ENCODE measurements around the gene IL2. TPM values are rescaled to one million over a fixed set of nuclear protein-coding genes. Genes with fewer than 3 reads are reported as not detected.

IL2 gene
- total RNA-seq, 1 donor from 2014 or later: not detected

GRCh38 chr4:122476126-122476525 is 19.6 kb upstream of the IL2 start:
- Histone ChIP-seq H3K4me3 (ENCODE audit: low read length in 3 of 3) (no peak overlapping the region), H3K4me1 (ENCODE audit: control insufficient read depth in 3 of 3, insufficient read depth in 3 of 3, low read length in 3 of 3) (no peaks in the 10 kb centered on the region), H3K9ac (ENCODE audit: low read depth in 1 of 3, low read length in 3 of 3) (no peak overlapping the region), H3K27ac (ENCODE audit: low read depth, low read length) (no peak overlapping the region), H3K9me3 (ENCODE audit: control insufficient read depth in 3 of 3, low read length in 3 of 3) (no peaks in the 10 kb centered on the region), H3K27me3 (ENCODE audit: control insufficient read depth in 3 of 3, insufficient read depth in 3 of 3, low read length in 3 of 3) (no peaks in the 10 kb centered on the region), H3K36me3 (ENCODE audit: control insufficient read depth in 3 of 3, insufficient read depth in 3 of 3, low read length in 3 of 3) (no peaks in the 10 kb centered on the region)

DNA sequence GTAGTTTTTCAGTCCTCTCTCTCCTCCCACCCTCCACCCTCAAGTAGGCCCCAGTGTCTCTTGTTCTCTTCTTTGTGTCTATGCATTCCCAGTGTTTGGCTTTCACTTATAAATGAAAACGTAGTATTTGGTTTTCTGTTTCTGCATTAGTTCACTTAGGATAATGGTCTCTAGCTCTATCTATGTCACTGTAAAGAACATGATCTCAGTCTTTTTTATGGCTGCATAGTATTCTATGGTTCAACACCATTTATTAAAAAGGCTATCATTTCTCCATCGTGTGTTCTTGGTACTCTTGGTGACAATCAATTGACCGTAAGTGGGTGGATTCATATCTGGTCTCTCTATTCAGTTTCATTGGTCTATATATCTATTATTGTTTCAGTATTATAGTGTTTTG is 18.7 kb upstream of the IL2 start:
- Histone ChIP-seq H3K36me3 (ENCODE audit: control insufficient read depth in 3 of 3, insufficient read depth in 3 of 3, low read length in 3 of 3) (no peaks in the 10 kb centered on the region), H3K9me3 (ENCODE audit: control insufficient read depth in 3 of 3, low read length in 3 of 3) (no peaks in the 10 kb centered on the region), H3K27me3 (ENCODE audit: control insufficient read depth in 3 of 3, insufficient read depth in 3 of 3, low read length in 3 of 3) (no peaks in the 10 kb centered on the region), H3K9ac (ENCODE audit: low read depth in 1 of 3, low read length in 3 of 3) (no peak overlapping the region), H3K27ac (ENCODE audit: low read depth, low read length) (no peak overlapping the region), H3K4me3 (ENCODE audit: low read length in 3 of 3) (no peak overlapping the region), H3K4me1 (ENCODE audit: control insufficient read depth in 3 of 3, insufficient read depth in 3 of 3, low read length in 3 of 3) (no peaks in the 10 kb centered on the region)

GRCh38 chr4:122469457-122469856 is 12.9 kb upstream of the IL2 start:
- Histone ChIP-seq H3K27ac (ENCODE audit: low read depth, low read length) (no peak overlapping the region), H3K36me3 (ENCODE audit: control insufficient read depth in 3 of 3, insufficient read depth in 3 of 3, low read length in 3 of 3) (no peaks in the 10 kb centered on the region), H3K27me3 (ENCODE audit: control insufficient read depth in 3 of 3, insufficient read depth in 3 of 3, low read length in 3 of 3) (no peaks in the 10 kb centered on the region), H3K4me3 (ENCODE audit: low read length in 3 of 3) (no peak overlapping the region), H3K9ac (ENCODE audit: low read depth in 1 of 3, low read length in 3 of 3) (no peak overlapping the region), H3K4me1 (ENCODE audit: control insufficient read depth in 3 of 3, insufficient read depth in 3 of 3, low read length in 3 of 3) (no peaks in the 10 kb centered on the region), H3K9me3 (ENCODE audit: control insufficient read depth in 3 of 3, low read length in 3 of 3) (no peaks in the 10 kb centered on the region)

DNA sequence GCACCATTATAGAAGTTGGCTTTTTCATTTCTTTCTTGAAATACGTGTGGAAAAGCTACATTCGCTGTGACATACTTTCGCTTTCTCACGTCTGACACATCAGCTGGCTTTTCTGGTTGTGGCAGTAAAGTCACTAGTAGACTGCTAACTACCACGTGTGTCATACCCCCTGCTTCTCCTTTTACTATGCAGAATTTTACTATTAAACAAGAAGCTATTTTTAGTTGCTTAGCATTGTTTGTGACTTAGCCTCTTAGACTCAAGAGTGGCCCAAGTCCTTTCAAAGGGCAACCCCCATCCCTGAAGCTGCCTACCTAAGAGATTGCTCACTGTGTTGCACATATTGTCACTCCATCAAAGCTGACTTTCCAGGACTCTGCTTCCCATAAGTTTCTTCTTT is 2.1 kb upstream of the IL2 start:
- no peaks in the 10 kb centered on the region for H3K4me1 ChIP-seq (ENCODE audit: control insufficient read depth in 3 of 3, insufficient read depth in 3 of 3, low read length in 3 of 3)
- H3K9me3 ChIP-seq (ENCODE audit: control insufficient read depth in 3 of 3, low read length in 3 of 3): no peaks in the 10 kb centered on the region
- H3K27ac ChIP-seq (ENCODE audit: low read depth, low read length): no peak overlapping the region
- no peaks in the 10 kb centered on the region for H3K27me3 ChIP-seq (ENCODE audit: control insufficient read depth in 3 of 3, insufficient read depth in 3 of 3, low read length in 3 of 3)
- peak overlapping the region in 2 of 3 donors; percentile 34 to 45 for H3K4me3 ChIP-seq (ENCODE audit: low read length in 3 of 3)
- no peaks in the 10 kb centered on the region for H3K36me3 ChIP-seq (ENCODE audit: control insufficient read depth in 3 of 3, insufficient read depth in 3 of 3, low read length in 3 of 3)
- no peak overlapping the region for H3K9ac ChIP-seq (ENCODE audit: low read depth in 1 of 3, low read length in 3 of 3)

DNA sequence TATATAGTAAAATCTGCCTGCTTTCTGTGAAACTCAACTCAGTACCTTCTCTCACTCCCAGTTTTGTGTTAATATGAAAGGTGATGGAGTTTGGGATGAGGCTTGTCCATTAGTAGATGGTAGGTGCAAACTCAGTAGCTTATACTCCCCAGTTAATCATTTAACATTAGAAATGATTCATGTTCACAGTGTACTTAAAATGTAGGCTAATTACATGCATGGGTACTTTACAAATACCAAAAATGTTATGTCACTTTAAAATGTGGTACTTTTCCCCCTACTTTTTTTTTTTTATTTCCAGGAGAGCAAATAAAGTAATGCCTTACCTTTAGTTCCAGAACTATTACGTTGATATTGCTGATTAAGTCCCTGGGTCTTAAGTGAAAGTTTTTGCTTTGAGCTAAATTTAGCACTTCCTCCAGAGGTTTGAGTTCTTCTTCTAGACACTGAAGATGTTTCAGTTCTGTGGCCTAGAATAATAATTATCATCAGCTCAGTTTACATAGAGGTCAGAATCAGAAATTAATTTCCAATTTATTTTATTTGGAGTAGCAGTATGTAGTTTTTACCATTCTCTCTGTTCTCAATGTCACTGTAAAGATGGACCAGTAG is 3.0 kb downstream of the IL2 start:
- Histone ChIP-seq H3K9ac (ENCODE audit: low read depth in 1 of 3, low read length in 3 of 3) (no peak overlapping the region), H3K27ac (ENCODE audit: low read depth, low read length) (no peak overlapping the region)

GRCh38 chr4:122450847-122451246 is 5.7 kb downstream of the IL2 start:
- Histone ChIP-seq H3K27me3 (ENCODE audit: control insufficient read depth in 3 of 3, insufficient read depth in 3 of 3, low read length in 3 of 3) (no peaks in the 10 kb centered on the region), H3K36me3 (ENCODE audit: control insufficient read depth in 3 of 3, insufficient read depth in 3 of 3, low read length in 3 of 3) (no peaks in the 10 kb centered on the region), H3K9me3 (ENCODE audit: control insufficient read depth in 3 of 3, low read length in 3 of 3) (no peaks in the 10 kb centered on the region), H3K4me3 (ENCODE audit: low read length in 3 of 3) (no peak overlapping the region), H3K4me1 (ENCODE audit: control insufficient read depth in 3 of 3, insufficient read depth in 3 of 3, low read length in 3 of 3) (no peaks in the 10 kb centered on the region), H3K9ac (ENCODE audit: low read depth in 1 of 3, low read length in 3 of 3) (no peak overlapping the region), H3K27ac (ENCODE audit: low read depth, low read length) (no peak overlapping the region)

More for the DNA sequence above, 3.0 kb downstream of the IL2 start:
- H3K4me3 ChIP-seq (ENCODE audit: low read length in 3 of 3): no peak overlapping the region
- no peaks in the 10 kb centered on the region for H3K9me3 ChIP-seq (ENCODE audit: control insufficient read depth in 3 of 3, low read length in 3 of 3)
- H3K4me1 ChIP-seq (ENCODE audit: control insufficient read depth in 3 of 3, insufficient read depth in 3 of 3, low read length in 3 of 3): no peaks in the 10 kb centered on the region
- H3K27me3 ChIP-seq (ENCODE audit: control insufficient read depth in 3 of 3, insufficient read depth in 3 of 3, low read length in 3 of 3): no peaks in the 10 kb centered on the region
- H3K36me3 ChIP-seq (ENCODE audit: control insufficient read depth in 3 of 3, insufficient read depth in 3 of 3, low read length in 3 of 3): no peaks in the 10 kb centered on the region

GRCh38 chr4:122434285-122434684 is 22.2 kb downstream of the IL2 start:
- no peaks in the 10 kb centered on the region for H3K4me1 ChIP-seq (ENCODE audit: control insufficient read depth in 3 of 3, insufficient read depth in 3 of 3, low read length in 3 of 3)
- no peak overlapping the region for H3K4me3 ChIP-seq (ENCODE audit: low read length in 3 of 3)
- no peak overlapping the region for H3K27ac ChIP-seq (ENCODE audit: low read depth, low read length)
- H3K27me3 ChIP-seq (ENCODE audit: control insufficient read depth in 3 of 3, insufficient read depth in 3 of 3, low read length in 3 of 3): no peaks in the 10 kb centered on the region
- no peak overlapping the region for H3K9ac ChIP-seq (ENCODE audit: low read depth in 1 of 3, low read length in 3 of 3)
- H3K36me3 ChIP-seq (ENCODE audit: control insufficient read depth in 3 of 3, insufficient read depth in 3 of 3, low read length in 3 of 3): no peaks in the 10 kb centered on the region
- H3K9me3 ChIP-seq (ENCODE audit: control insufficient read depth in 3 of 3, low read length in 3 of 3): no peaks in the 10 kb centered on the region

GRCh38 chr4:122431351-122431750 is 25.2 kb downstream of the IL2 start:
- H3K27me3 ChIP-seq (ENCODE audit: control insufficient read depth in 3 of 3, insufficient read depth in 3 of 3, low read length in 3 of 3): no peaks in the 10 kb centered on the region
- H3K9me3 ChIP-seq (ENCODE audit: control insufficient read depth in 3 of 3, low read length in 3 of 3): no peaks in the 10 kb centered on the region
- no peak overlapping the region for H3K4me3 ChIP-seq (ENCODE audit: low read length in 3 of 3)
- no peaks in the 10 kb centered on the region for H3K4me1 ChIP-seq (ENCODE audit: control insufficient read depth in 3 of 3, insufficient read depth in 3 of 3, low read length in 3 of 3)
- no peak overlapping the region for H3K9ac ChIP-seq (ENCODE audit: low read depth in 1 of 3, low read length in 3 of 3)
- no peaks in the 10 kb centered on the region for H3K36me3 ChIP-seq (ENCODE audit: control insufficient read depth in 3 of 3, insufficient read depth in 3 of 3, low read length in 3 of 3)
- no peak overlapping the region for H3K27ac ChIP-seq (ENCODE audit: low read depth, low read length)

DNA sequence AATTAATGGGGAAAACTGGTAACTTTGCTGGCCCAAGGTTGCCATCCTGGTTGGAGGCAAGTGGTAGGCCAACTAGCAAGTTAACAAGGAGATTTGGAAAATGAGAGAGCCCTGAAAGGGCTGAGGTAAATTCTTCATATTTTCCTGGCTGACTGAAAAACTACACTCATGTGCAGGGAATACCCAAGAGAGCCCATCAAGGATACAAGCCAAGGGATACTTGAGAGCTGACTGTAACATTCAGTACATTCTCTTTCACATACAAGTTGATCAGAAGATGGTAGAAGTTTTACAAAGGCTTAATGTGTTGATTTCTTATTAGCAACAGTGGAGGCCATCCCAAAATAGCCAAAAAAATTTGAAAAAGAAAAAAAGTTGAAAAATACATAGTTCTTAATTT is 33.3 kb downstream of the IL2 start:
- no peak overlapping the region for H3K9ac ChIP-seq (ENCODE audit: low read depth in 1 of 3, low read length in 3 of 3)
- H3K36me3 ChIP-seq (ENCODE audit: control insufficient read depth in 3 of 3, insufficient read depth in 3 of 3, low read length in 3 of 3): no peaks in the 10 kb centered on the region
- H3K4me3 ChIP-seq (ENCODE audit: low read length in 3 of 3): no peak overlapping the region
- H3K27ac ChIP-seq (ENCODE audit: low read depth, low read length): no peak overlapping the region
- no peaks in the 10 kb centered on the region for H3K9me3 ChIP-seq (ENCODE audit: control insufficient read depth in 3 of 3, low read length in 3 of 3)
- no peaks in the 10 kb centered on the region for H3K27me3 ChIP-seq (ENCODE audit: control insufficient read depth in 3 of 3, insufficient read depth in 3 of 3, low read length in 3 of 3)
- no peaks in the 10 kb centered on the region for H3K4me1 ChIP-seq (ENCODE audit: control insufficient read depth in 3 of 3, insufficient read depth in 3 of 3, low read length in 3 of 3)

- no peak overlapping the region for H3K27ac ChIP-seq (ENCODE audit: low read depth, low read length)
- no peaks in the 10 kb centered on the region for H3K36me3 ChIP-seq (ENCODE audit: control insufficient read depth in 3 of 3, insufficient read depth in 3 of 3, low read length in 3 of 3)
- no peaks in the 10 kb centered on the region for H3K4me1 ChIP-seq (ENCODE audit: control insufficient read depth in 3 of 3, insufficient read depth in 3 of 3, low read length in 3 of 3)
- H3K9ac ChIP-seq (ENCODE audit: low read depth in 1 of 3, low read length in 3 of 3): no peak overlapping the region
- H3K27me3 ChIP-seq (ENCODE audit: control insufficient read depth in 3 of 3, insufficient read depth in 3 of 3, low read length in 3 of 3): no peaks in the 10 kb centered on the region
- H3K4me3 ChIP-seq (ENCODE audit: low read length in 3 of 3): no peak overlapping the region
- H3K9me3 ChIP-seq (ENCODE audit: control insufficient read depth in 3 of 3, low read length in 3 of 3): no peaks in the 10 kb centered on the region
These were observed 44.0 kb downstream of the IL2 start for GRCh38 chr4:122412547-122412946.

GRCh38 chr4:122403861-122404260 is 52.7 kb downstream of the IL2 start:
- Histone ChIP-seq H3K27me3 (ENCODE audit: control insufficient read depth in 3 of 3, insufficient read depth in 3 of 3, low read length in 3 of 3) (no peaks in the 10 kb centered on the region), H3K36me3 (ENCODE audit: control insufficient read depth in 3 of 3, insufficient read depth in 3 of 3, low read length in 3 of 3) (no peaks in the 10 kb centered on the region), H3K9me3 (ENCODE audit: control insufficient read depth in 3 of 3, low read length in 3 of 3) (no peaks in the 10 kb centered on the region), H3K4me1 (ENCODE audit: control insufficient read depth in 3 of 3, insufficient read depth in 3 of 3, low read length in 3 of 3) (no peaks in the 10 kb centered on the region), H3K4me3 (ENCODE audit: low read length in 3 of 3) (no peak overlapping the region), H3K9ac (ENCODE audit: low read depth in 1 of 3, low read length in 3 of 3) (no peak overlapping the region), H3K27ac (ENCODE audit: low read depth, low read length) (no peak overlapping the region)
